HUES64 (cell line): ENCODE results near the gene KLHL5. TPM values are rescaled to one million over a fixed set of nuclear protein-coding genes. Genes with fewer than 3 reads are reported as not detected.

Experiments
- H3K27ac ChIP-seq: 2 replicates; pipeline ENCODE4 v1.7.0; 2013; ENCODE audit warnings: low read depth, low read length, inconsistent platforms
- H3K27me3 ChIP-seq: 2 replicates; pipeline ENCODE4 v1.6.1; 2013; ENCODE audit warnings: mild to moderate bottlenecking, low read length; ENCODE audit not compliant: insufficient read depth
- H3K36me3 ChIP-seq: 2 replicates; pipeline ENCODE4 v1.6.1; 2013; ENCODE audit warnings: mild to moderate bottlenecking, low read length; ENCODE audit not compliant: insufficient read depth
- H3K4me1 ChIP-seq: 2 replicates; pipeline ENCODE4 v1.6.1; 2013; ENCODE audit warnings: mild to moderate bottlenecking, low read length, moderate library complexity; ENCODE audit not compliant: insufficient read depth
- H3K4me3 ChIP-seq: 2 replicates; pipeline ENCODE4 v1.5.1; 2013; ENCODE audit warnings: mild to moderate bottlenecking, low read length, moderate library complexity
- H3K9ac ChIP-seq: 2 replicates; pipeline ENCODE4 v1.6.1; 2013; ENCODE audit warnings: mild to moderate bottlenecking, low read depth, low read length
- H3K9me3 ChIP-seq: 2 replicates; pipeline ENCODE4 v1.6.1; 2013; ENCODE audit warnings: low read depth, low read length; ENCODE audit not compliant: insufficient read depth
- WGBS: fragments of 150-250, 120-280 bp; methylation state at CpG from one replicate; pipeline ENCODE4 v1.1.7; 2013; ENCODE audit warnings: missing lambda C conversion rate; 5-methylcytosine and 5-hydroxymethylcytosine counted together
- polyA plus RNA-seq, 2 experiments: library from polyadenylated mRNA; stranded (reverse); fragments of 50-300 nt; gene quantifications; one replicate each; pipeline ENCODE4 v1.2.3, GENCODE V29; 2013

The KLHL5 gene
- polyA plus RNA-seq (2013, experiment 1 of 2): 14.6 TPM
- polyA plus RNA-seq (2013, experiment 2 of 2): 21.6 TPM

- no peaks in the 10 kb centered on the region for H3K27me3 ChIP-seq
- no peak within 1 kb of the TSS for H3K9ac ChIP-seq
- 25% methylated on average over 5 of the region's 7 CpGs for WGBS
- H3K4me3 ChIP-seq: peak within 1 kb of the TSS; percentile 37
- no peaks in the 10 kb centered on the region for H3K9me3 ChIP-seq
- H3K36me3 ChIP-seq: no peaks in the 10 kb centered on the region
- H3K4me1 ChIP-seq: peaks cover 36% of the 10 kb centered on the region
- H3K27ac ChIP-seq: no peak within 1 kb of the TSS
Measured at GRCh38 chr4:39062094-39062769, at the start of gene KLHL5. Gene KLHL5 (plus strand): TSS chr4:39062232. CDS start chr4:39062653, 421 bp downstream.

- Histone ChIP-seq H3K9ac (no peak overlapping the region), H3K27me3 (no peaks in the 10 kb centered on the region), H3K36me3 (no peaks in the 10 kb centered on the region), H3K27ac (no peak overlapping the region), H3K9me3 (no peaks in the 10 kb centered on the region), H3K4me1 (no peaks in the 10 kb centered on the region), H3K4me3 (no peak overlapping the region)
- WGBS: 100% methylated on average over 2 of the region's 2 CpGs
Measured at GRCh38 chr4:39014028-39014427, 48.0 kb upstream of the KLHL5 start.

GRCh38 chr4:39020130-39020529 is 41.9 kb upstream of the KLHL5 start:
- Histone ChIP-seq H3K36me3 (no peaks in the 10 kb centered on the region), H3K4me1 (no peaks in the 10 kb centered on the region), H3K9ac (no peak overlapping the region), H3K9me3 (no peaks in the 10 kb centered on the region), H3K4me3 (no peak overlapping the region), H3K27me3 (no peaks in the 10 kb centered on the region), H3K27ac (no peak overlapping the region)
- WGBS: 95% methylated on average over 2 of the region's 4 CpGs

GRCh38 chr4:39021631-39022030 is 40.4 kb upstream of the KLHL5 start:
- H3K9me3 ChIP-seq: no peaks in the 10 kb centered on the region
- no peaks in the 10 kb centered on the region for H3K4me1 ChIP-seq
- no peak overlapping the region for H3K4me3 ChIP-seq
- WGBS: 97% methylated on average over 3 of the region's 3 CpGs
- no peak overlapping the region for H3K9ac ChIP-seq
- H3K27ac ChIP-seq: no peak overlapping the region
- H3K27me3 ChIP-seq: no peaks in the 10 kb centered on the region
- H3K36me3 ChIP-seq: no peaks in the 10 kb centered on the region

GRCh38 chr4:39022241-39022640 is 39.8 kb upstream of the KLHL5 start:
- no peaks in the 10 kb centered on the region for H3K36me3 ChIP-seq
- WGBS: 89% methylated on average over 2 of the region's 2 CpGs

GRCh38 chr4:39023059-39023458 is 39.0 kb upstream of the KLHL5 start:
- WGBS: 94% methylated on average over 1 of the region's 1 CpG

More at GRCh38 chr4:39022241-39022640, 39.8 kb upstream of the KLHL5 start:
- Histone ChIP-seq H3K4me3 (no peak overlapping the region), H3K27ac (no peak overlapping the region), H3K9ac (no peak overlapping the region), H3K9me3 (no peaks in the 10 kb centered on the region), H3K4me1 (no peaks in the 10 kb centered on the region), H3K27me3 (no peaks in the 10 kb centered on the region)

GRCh38 chr4:39024311-39024865 is 37.6 kb upstream of the KLHL5 start:
- H3K4me3 ChIP-seq: no peak overlapping the region
- H3K9ac ChIP-seq: no peak overlapping the region
- WGBS: 100% methylated on average over 1 of the region's 3 CpGs
- no peaks in the 10 kb centered on the region for H3K36me3 ChIP-seq
- H3K9me3 ChIP-seq: no peaks in the 10 kb centered on the region
- H3K4me1 ChIP-seq: no peaks in the 10 kb centered on the region
- no peaks in the 10 kb centered on the region for H3K27me3 ChIP-seq
- H3K27ac ChIP-seq: no peak overlapping the region

More at GRCh38 chr4:39023059-39023458, 39.0 kb upstream of the KLHL5 start:
- no peak overlapping the region for H3K27ac ChIP-seq
- H3K9me3 ChIP-seq: no peaks in the 10 kb centered on the region
- no peaks in the 10 kb centered on the region for H3K4me1 ChIP-seq
- no peaks in the 10 kb centered on the region for H3K27me3 ChIP-seq
- H3K9ac ChIP-seq: no peak overlapping the region
- no peak overlapping the region for H3K4me3 ChIP-seq
- H3K36me3 ChIP-seq: no peaks in the 10 kb centered on the region

GRCh38 chr4:39025552-39026085 is 36.4 kb upstream of the KLHL5 start:
- no peaks in the 10 kb centered on the region for H3K4me1 ChIP-seq
- H3K36me3 ChIP-seq: no peaks in the 10 kb centered on the region
- no peak overlapping the region for H3K4me3 ChIP-seq
- no peak overlapping the region for H3K9ac ChIP-seq
- 95% methylated on average over 2 of the region's 4 CpGs for WGBS
- no peaks in the 10 kb centered on the region for H3K27me3 ChIP-seq
- H3K27ac ChIP-seq: no peak overlapping the region
- no peaks in the 10 kb centered on the region for H3K9me3 ChIP-seq

- Histone ChIP-seq H3K4me3 (no peak overlapping the region), H3K27ac (no peak overlapping the region), H3K27me3 (no peaks in the 10 kb centered on the region), H3K4me1 (no peaks in the 10 kb centered on the region), H3K9me3 (no peaks in the 10 kb centered on the region), H3K9ac (no peak overlapping the region), H3K36me3 (no peaks in the 10 kb centered on the region)
Measured at GRCh38 chr4:39026096-39026495, 35.9 kb upstream of the KLHL5 start.

GRCh38 chr4:39029752-39030694 is 32.0 kb upstream of the KLHL5 start:
- Histone ChIP-seq H3K9ac (no peak overlapping the region), H3K4me3 (no peak overlapping the region), H3K27ac (no peak overlapping the region)

GRCh38 chr4:39030725-39031124 is 31.3 kb upstream of the KLHL5 start:
- Histone ChIP-seq H3K9ac (no peak overlapping the region), H3K9me3 (no peaks in the 10 kb centered on the region), H3K4me1 (no peaks in the 10 kb centered on the region), H3K27me3 (no peaks in the 10 kb centered on the region), H3K27ac (no peak overlapping the region), H3K36me3 (no peaks in the 10 kb centered on the region), H3K4me3 (no peak overlapping the region)
- WGBS: no CpG with 5 or more reads among the region's 3 CpGs

More at GRCh38 chr4:39029752-39030694, 32.0 kb upstream of the KLHL5 start:
- Histone ChIP-seq H3K4me1 (no peaks in the 10 kb centered on the region), H3K27me3 (no peaks in the 10 kb centered on the region), H3K9me3 (no peaks in the 10 kb centered on the region), H3K36me3 (no peaks in the 10 kb centered on the region)
